Bronchial epithelial cell (primary cell): ENCODE results near the gene TSKS. TPM values are rescaled to one million over a fixed set of nuclear protein-coding genes. Genes with fewer than 3 reads are reported as not detected.

Experiments used
- DNase-seq: peaks from one replicate; pipeline ENCODE4 v3.0.0-alpha.2; 2010; ENCODE audit warnings: low read depth
- FAIRE-seq: peaks from 2 replicates; lab custom pipeline; 2011; peaks lifted over from hg19 to GRCh38; lab: Jason Lieb, UNC
- H3K27me3 ChIP-seq: 2 replicates; pipeline ENCODE4 v1.5.1; 2011; ENCODE audit warnings: low read length; ENCODE audit not compliant: control insufficient read depth, insufficient read depth
- H3K36me3 ChIP-seq: 2 replicates; pipeline ENCODE4 v1.5.1; 2011; ENCODE audit warnings: low read length; ENCODE audit not compliant: control insufficient read depth, insufficient read depth
- H3K4me3 ChIP-seq: 2 replicates; pipeline ENCODE4 v1.5.1; 2011; ENCODE audit warnings: mild to moderate bottlenecking, low read depth, low read length, control low read depth
- total RNA-seq: library from RNA; depleted of rRNA; stranded (reverse); fragments of >200 nt; gene quantifications from 2 replicates; pipeline ENCODE4 v1.2.1, GENCODE V29; 2014
- TF ChIP-seq, protein P1 (sequence below): IDR thresholded peaks from 2 replicates; pipeline ENCODE4 v1.5.1; 2011; ENCODE audit warnings: mild to moderate bottlenecking, moderate library complexity, low read length, control low read depth, inconsistent platforms; ENCODE audit not compliant: insufficient read depth, severe bottlenecking

Gene TSKS, protein sequence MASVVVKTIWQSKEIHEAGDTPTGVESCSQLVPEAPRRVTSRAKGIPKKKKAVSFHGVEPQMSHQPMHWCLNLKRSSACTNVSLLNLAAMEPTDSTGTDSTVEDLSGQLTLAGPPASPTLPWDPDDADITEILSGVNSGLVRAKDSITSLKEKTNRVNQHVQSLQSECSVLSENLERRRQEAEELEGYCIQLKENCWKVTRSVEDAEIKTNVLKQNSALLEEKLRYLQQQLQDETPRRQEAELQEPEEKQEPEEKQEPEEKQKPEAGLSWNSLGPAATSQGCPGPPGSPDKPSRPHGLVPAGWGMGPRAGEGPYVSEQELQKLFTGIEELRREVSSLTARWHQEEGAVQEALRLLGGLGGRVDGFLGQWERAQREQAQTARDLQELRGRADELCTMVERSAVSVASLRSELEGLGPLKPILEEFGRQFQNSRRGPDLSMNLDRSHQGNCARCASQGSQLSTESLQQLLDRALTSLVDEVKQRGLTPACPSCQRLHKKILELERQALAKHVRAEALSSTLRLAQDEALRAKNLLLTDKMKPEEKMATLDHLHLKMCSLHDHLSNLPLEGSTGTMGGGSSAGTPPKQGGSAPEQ
- not detected in 2 replicates for total RNA-seq

DNA sequence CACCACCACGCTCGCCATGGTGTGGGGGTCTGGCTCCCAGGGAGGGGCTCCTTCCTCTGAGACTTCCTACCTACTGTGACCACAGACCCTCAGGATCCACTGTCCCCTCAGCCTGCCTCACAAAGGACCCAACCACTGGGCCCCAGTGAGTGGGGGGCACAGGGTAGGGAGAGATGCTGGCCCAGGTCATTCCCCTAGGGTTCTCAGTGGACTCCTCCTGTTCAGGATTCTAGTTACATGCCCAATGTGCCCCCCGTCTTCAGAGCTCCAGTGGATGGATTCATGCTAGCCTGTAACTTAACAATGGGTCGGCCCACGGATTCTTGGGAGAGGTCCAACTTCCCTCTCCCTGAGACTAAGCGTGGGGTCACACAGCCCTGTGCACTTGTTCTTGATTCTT is at the start of gene TSKS:
TSS of gene TSKS (minus strand) at position 77 of the 400 bp plus-strand sequence. CDS start at position 18, 59 bp downstream.
- no peaks in the 10 kb centered on the region for H3K36me3 ChIP-seq
- TF ChIP-seq, protein P1, sequence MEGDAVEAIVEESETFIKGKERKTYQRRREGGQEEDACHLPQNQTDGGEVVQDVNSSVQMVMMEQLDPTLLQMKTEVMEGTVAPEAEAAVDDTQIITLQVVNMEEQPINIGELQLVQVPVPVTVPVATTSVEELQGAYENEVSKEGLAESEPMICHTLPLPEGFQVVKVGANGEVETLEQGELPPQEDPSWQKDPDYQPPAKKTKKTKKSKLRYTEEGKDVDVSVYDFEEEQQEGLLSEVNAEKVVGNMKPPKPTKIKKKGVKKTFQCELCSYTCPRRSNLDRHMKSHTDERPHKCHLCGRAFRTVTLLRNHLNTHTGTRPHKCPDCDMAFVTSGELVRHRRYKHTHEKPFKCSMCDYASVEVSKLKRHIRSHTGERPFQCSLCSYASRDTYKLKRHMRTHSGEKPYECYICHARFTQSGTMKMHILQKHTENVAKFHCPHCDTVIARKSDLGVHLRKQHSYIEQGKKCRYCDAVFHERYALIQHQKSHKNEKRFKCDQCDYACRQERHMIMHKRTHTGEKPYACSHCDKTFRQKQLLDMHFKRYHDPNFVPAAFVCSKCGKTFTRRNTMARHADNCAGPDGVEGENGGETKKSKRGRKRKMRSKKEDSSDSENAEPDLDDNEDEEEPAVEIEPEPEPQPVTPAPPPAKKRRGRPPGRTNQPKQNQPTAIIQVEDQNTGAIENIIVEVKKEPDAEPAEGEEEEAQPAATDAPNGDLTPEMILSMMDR, result no peak
- no peaks in the 10 kb centered on the region for H3K27me3 ChIP-seq
- no peak for FAIRE-seq
- H3K4me3 ChIP-seq, result no peak within 1 kb of the TSS
- no peak for DNase-seq

DNA sequence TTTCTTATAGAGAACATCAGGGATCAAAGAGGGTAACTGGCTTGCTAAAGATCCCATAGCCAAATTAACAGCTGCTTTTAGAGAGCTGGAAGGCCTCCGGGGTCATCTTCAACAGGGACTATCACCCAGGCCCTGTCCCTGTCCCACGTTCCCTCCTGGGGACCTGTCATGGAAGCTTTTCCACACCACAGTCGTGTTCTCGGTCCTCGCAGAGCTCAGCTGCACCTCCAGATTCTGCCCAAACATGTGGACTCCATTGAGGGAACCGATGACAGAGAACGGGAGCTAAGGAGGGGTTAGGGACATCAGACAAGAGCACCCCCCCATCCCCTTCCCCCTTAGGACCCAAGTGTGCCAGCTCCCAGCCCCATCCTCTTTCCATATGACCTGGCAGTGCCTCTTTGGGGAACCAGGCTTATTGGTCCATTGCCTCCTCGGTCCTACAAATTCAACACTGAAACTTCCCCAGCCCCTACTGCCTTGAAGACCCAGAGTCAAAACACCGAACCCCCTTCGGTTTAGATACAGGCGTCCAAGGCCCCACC is 49.4 kb upstream of the TSKS start:
- TF ChIP-seq, protein P1, result no peak
- no peak for DNase-seq
- no peaks in the 10 kb centered on the region for H3K36me3 ChIP-seq
- peak overlapping the region; percentile 57 for H3K4me3 ChIP-seq
- no peaks in the 10 kb centered on the region for H3K27me3 ChIP-seq
- no peak for FAIRE-seq

DNA sequence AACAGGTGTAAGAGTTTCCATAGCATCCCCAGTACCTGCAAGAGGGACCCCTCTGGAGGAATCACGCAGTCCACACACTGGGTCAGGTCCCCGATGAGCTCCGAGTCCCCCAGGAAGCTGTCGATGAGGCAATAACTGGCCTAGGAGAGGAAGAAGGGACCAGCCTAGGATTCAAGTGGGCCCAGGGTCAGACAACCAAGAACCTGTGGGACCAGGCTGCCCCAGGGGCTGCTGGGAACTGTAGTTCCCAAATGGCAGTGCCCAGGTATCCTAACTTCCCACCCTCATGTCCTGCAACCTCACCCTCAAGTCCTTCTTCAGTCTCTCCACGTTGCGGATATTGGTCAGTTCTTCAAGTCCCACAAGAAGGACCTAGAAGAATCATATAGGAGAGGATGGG is 48.2 kb upstream of the TSKS start:
- peaks cover 2% of the 10 kb centered on the region for H3K36me3 ChIP-seq
- TF ChIP-seq, protein P1, result no peak
- FAIRE-seq (no peak), DNase-seq (no peak)
- no peaks in the 10 kb centered on the region for H3K27me3 ChIP-seq
- no peak overlapping the region for H3K4me3 ChIP-seq

DNA sequence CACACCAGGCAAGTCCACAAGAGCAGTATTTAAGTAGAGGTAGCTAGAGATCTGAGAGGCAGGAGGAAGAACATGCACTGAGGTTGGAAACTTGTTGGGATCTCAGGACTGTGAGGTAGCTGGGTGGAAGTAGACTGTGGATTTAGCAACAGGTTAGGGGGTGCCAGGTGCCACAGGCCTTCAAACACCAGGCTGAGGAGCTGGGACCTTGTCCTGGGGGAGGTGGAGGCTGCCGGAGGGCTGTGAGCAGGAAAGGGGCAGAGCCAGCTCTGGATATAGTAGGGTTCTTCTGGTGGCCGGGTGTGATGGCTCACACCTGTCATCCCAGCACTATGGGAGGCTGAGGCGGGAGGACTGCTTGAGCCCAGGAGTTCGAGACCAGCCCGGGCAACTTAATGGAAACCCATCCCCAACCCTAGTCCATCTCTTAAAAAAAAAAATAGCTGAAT is 46.9 kb upstream of the TSKS start:
- DNase-seq, result no peak
- no peak overlapping the region for H3K4me3 ChIP-seq
- H3K27me3 ChIP-seq, result no peaks in the 10 kb centered on the region
- FAIRE-seq, result no peak
- TF ChIP-seq, protein P1, result no peak
- peaks cover 4% of the 10 kb centered on the region for H3K36me3 ChIP-seq

DNA sequence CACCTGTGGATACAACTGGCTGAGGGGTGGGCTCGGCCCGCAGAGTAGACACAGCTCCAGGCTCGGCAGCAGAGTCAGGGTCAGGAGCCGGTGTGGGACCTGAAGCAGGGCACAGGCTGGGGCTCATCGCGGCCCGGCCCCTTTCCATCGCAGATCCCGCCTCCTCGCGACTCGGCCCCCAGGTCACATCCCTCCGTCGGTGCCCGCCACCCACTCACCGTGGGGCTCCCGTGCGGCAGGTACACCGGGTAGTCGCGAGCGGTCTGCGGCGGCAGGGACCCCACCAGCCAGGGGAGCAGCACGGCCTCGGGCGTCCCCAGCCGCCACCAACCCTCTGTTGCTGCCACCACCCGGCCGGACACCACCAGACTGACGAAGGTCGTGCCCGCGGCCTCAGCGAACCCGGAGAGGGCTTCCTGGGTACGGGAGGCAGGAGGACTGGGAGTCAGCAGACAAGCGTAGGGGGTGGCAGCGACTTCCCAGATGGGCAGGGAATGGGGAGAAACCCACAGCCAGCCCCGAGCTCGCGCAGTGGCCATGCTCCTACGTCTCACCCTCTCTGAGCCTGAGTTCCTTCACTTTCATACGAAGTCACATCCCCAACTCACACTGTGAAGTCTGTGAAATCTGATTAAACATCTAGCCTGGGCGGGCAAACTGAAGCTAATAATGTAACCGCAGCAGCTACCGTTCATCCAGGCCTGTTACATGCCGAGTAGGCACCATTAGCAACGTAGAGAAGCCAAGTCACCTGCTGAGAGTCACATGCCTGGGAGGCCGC is 46.2 kb upstream of the TSKS start:
- DNase-seq (no peak), FAIRE-seq (no peak)
- TF ChIP-seq, protein P1, result no peak

More for the DNA sequence above, 46.2 kb upstream of the TSKS start:
- Histone ChIP-seq H3K4me3 (peak overlapping the region; percentile 56), H3K36me3 (peaks cover 5% of the 10 kb centered on the region), H3K27me3 (no peaks in the 10 kb centered on the region)
